Astrocyte of the cerebellum (primary cell): Measurements from ENCODE around the gene GCKR.

Experiments
- DNase-seq: peaks from one replicate; pipeline ENCODE4 v3.0.0-alpha.2; 2011; ENCODE audit warnings: low read depth
- H3K4me3 ChIP-seq: 2 replicates; pipeline ENCODE4 v1.5.1; 2011; ENCODE audit warnings: mild to moderate bottlenecking, low read depth, low read length, moderate library complexity
- in situ Hi-C: cut with HindIII; loops from 2 replicates; pipeline ENCODE4 v1.10.0; 2017; ENCODE audit warnings: low sequenced_read_pairs
- TF ChIP-seq, protein P1 (sequence below): IDR thresholded peaks from 2 replicates; pipeline ENCODE4 v1.5.1; 2012; ENCODE audit warnings: low read length, low read depth, moderate library complexity, mild to moderate bottlenecking; ENCODE audit errors: missing control alignments

The GCKR gene

GRCh38 chr2:27502142-27502541 is 5.5 kb downstream of the GCKR start:
- TF ChIP-seq, protein P1, sequence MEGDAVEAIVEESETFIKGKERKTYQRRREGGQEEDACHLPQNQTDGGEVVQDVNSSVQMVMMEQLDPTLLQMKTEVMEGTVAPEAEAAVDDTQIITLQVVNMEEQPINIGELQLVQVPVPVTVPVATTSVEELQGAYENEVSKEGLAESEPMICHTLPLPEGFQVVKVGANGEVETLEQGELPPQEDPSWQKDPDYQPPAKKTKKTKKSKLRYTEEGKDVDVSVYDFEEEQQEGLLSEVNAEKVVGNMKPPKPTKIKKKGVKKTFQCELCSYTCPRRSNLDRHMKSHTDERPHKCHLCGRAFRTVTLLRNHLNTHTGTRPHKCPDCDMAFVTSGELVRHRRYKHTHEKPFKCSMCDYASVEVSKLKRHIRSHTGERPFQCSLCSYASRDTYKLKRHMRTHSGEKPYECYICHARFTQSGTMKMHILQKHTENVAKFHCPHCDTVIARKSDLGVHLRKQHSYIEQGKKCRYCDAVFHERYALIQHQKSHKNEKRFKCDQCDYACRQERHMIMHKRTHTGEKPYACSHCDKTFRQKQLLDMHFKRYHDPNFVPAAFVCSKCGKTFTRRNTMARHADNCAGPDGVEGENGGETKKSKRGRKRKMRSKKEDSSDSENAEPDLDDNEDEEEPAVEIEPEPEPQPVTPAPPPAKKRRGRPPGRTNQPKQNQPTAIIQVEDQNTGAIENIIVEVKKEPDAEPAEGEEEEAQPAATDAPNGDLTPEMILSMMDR = no peak
- H3K4me3 ChIP-seq = no peak overlapping the region
- no peak for DNase-seq
- in situ Hi-C loops = loop anchor here (5.0 kb wide), 1 partner anchor 35 kb away; a partner anchor contains a TSS

- TF ChIP-seq, protein P1 = no peak
- H3K4me3 ChIP-seq = no peak overlapping the region
- DNase-seq = no peak
- in situ Hi-C loops = no loop called here
Observed at GRCh38 chr2:27506587-27506986, 9.9 kb downstream of the GCKR start.

DNA sequence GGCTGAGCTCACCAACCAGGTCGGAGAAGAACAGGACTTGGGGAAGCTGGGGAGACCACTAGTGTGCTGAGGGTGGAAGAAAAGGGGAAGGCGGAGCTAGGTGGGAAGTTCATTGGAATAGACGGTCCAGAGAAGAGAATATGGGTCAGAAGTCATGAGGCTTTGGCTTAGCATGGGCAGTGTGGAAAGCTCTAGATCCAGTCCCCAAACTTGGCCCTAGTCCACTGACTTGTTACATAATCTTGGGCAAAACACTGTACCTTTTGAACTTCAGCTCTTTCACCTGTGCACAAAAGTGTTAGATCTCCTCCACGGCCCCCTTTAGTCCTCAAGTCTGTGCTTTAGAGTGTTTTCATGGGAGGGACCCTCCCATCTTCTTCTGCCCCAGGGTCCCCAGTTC is 10.7 kb downstream of the GCKR start:
- TF ChIP-seq, protein P1 = no peak
- H3K4me3 ChIP-seq = no peak overlapping the region
- in situ Hi-C loops = no loop called here
- DNase-seq = no peak

- TF ChIP-seq, protein P1 = no peak
- DNase-seq = peak; percentile 59
- in situ Hi-C loops = no loop called here
- no peak overlapping the region for H3K4me3 ChIP-seq
Observed at GRCh38 chr2:27509326-27509725, 12.7 kb downstream of the GCKR start.

GRCh38 chr2:27518113-27518781 is 21.6 kb downstream of the GCKR start:
- in situ Hi-C loops = no loop called here
- DNase-seq = no peak
- no peak overlapping the region for H3K4me3 ChIP-seq
- TF ChIP-seq, protein P1 = no peak

- TF ChIP-seq, protein P1 = no peak
- in situ Hi-C loops = no loop called here
- no peak overlapping the region for H3K4me3 ChIP-seq
- DNase-seq = no peak
Observed at GRCh38 chr2:27518782-27519113, 22.1 kb downstream of the GCKR start.

GRCh38 chr2:27520316-27520715 is 23.7 kb downstream of the GCKR start:
- no peak overlapping the region for H3K4me3 ChIP-seq
- TF ChIP-seq, protein P1 = no peak
- DNase-seq = no peak
- in situ Hi-C loops = no loop called here
